Measurements from ENCODE around the gene HRH2. TPM values are rescaled to one million over a fixed set of nuclear protein-coding genes. Genes with fewer than 3 reads are reported as not detected.
"Not testable (repeated sequence)": the region's sequence is repeated elsewhere in the genome, so short reads cannot be mapped to it uniquely, and the experiment has no call there.

HRH2 gene
- total RNA-seq, 1 donor from 2014 or later, result 1.2 TPM

- DNase-seq (ENCODE audit: low spot score, unreplicated experiment), result no peak
- Mint-ChIP-seq H3K36me3 (ENCODE audit: insufficient read depth) (no peaks in the 10 kb centered on the region), H3K4me1 (ENCODE audit: low read depth) (no peaks in the 10 kb centered on the region), H3K27ac (no peak overlapping the region), H3K27me3 (peaks cover 16% of the 10 kb centered on the region), H3K9me3 (ENCODE audit: low read depth) (no peaks in the 10 kb centered on the region), H3K4me3 (ENCODE audit: low read depth) (no peak overlapping the region)
- TF ChIP-seq, protein P1, sequence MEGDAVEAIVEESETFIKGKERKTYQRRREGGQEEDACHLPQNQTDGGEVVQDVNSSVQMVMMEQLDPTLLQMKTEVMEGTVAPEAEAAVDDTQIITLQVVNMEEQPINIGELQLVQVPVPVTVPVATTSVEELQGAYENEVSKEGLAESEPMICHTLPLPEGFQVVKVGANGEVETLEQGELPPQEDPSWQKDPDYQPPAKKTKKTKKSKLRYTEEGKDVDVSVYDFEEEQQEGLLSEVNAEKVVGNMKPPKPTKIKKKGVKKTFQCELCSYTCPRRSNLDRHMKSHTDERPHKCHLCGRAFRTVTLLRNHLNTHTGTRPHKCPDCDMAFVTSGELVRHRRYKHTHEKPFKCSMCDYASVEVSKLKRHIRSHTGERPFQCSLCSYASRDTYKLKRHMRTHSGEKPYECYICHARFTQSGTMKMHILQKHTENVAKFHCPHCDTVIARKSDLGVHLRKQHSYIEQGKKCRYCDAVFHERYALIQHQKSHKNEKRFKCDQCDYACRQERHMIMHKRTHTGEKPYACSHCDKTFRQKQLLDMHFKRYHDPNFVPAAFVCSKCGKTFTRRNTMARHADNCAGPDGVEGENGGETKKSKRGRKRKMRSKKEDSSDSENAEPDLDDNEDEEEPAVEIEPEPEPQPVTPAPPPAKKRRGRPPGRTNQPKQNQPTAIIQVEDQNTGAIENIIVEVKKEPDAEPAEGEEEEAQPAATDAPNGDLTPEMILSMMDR (IDR thresholded peaks at IDR 0.05; ENCODE audit: unreplicated experiment), result no peak
Measured at GRCh38 chr5:175614861-175615260, 43.0 kb upstream of the HRH2 start.

DNA sequence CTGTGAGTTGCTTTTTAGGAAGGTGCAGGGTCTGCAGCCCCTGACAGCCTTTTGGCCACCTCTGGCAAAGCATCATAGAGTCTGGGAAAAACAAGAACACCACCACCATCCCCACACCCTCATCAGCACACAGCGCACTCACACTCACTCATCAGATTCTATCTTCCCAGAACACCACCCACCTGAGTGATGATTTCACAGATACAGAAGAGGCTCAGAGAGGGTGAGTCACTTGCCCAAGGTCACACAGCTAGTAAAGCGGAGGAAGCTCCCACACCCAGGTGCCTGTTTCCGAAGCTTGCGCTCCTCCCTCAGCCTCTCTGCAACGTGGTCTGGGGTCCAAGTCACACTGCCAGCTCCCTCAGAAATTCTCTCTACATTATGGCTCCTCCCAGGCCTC, 41.8 kb upstream of the HRH2 start:
- Mint-ChIP-seq H3K4me1 (ENCODE audit: low read depth) (no peaks in the 10 kb centered on the region), H3K27ac (no peak overlapping the region), H3K4me3 (ENCODE audit: low read depth) (no peak overlapping the region), H3K27me3 (peaks cover 11% of the 10 kb centered on the region), H3K36me3 (ENCODE audit: insufficient read depth) (no peaks in the 10 kb centered on the region), H3K9me3 (ENCODE audit: low read depth) (no peaks in the 10 kb centered on the region)
- TF ChIP-seq, protein P1 (IDR thresholded peaks at IDR 0.05; ENCODE audit: unreplicated experiment), result no peak
- no peak for DNase-seq (ENCODE audit: low spot score, unreplicated experiment)

DNA sequence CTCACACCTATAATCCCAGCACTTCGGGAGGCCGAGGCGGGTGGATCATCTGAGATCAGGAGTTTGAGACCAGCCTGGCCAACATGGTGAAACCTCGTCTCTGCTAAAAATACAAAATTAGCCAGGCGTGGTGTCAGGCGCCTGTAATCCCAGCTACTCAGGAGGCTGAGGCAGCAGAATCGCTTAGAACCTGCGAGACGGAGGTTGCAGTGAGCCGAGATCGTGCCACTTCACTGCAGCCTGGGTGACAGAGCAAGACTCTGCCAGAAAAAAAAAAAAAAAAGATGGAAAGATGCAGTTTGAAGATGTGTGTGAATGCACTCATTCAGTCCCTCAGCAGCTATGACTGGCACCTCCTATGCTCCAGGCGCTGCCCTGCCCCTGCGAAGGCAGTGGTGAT, 41.3 kb upstream of the HRH2 start:
- not testable (repeated sequence) for H3K9me3 Mint-ChIP-seq (ENCODE audit: low read depth); H3K4me1 Mint-ChIP-seq (ENCODE audit: low read depth); H3K27me3 Mint-ChIP-seq; DNase-seq (ENCODE audit: low spot score, unreplicated experiment); H3K27ac Mint-ChIP-seq; H3K4me3 Mint-ChIP-seq (ENCODE audit: low read depth); H3K36me3 Mint-ChIP-seq (ENCODE audit: insufficient read depth)

DNA sequence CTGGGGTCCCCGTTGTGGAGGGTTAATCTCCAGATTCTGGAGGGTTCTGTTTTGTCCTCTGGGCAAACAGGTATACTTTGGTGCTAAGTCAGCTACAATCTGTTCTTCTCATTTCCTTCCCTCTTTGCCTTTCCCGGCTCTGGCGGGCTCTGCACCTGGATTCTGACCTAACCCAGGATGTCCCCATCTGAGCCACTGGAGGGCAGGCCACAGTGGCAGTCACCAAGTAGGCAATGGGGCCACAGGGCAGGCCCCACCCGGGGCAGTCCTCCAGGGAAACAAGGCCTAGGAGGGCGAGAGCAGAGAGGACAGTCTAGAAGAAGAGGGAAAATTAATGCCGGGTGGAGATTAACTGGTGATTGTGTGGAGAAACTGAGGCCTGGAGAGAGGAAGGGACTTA, 40.4 kb upstream of the HRH2 start:
- no peak for DNase-seq (ENCODE audit: low spot score, unreplicated experiment)

GRCh38 chr5:175620527-175620926, 37.3 kb upstream of the HRH2 start:
- Mint-ChIP-seq H3K9me3 (ENCODE audit: low read depth) (no peaks in the 10 kb centered on the region), H3K27me3 (peaks cover 2% of the 10 kb centered on the region), H3K4me1 (ENCODE audit: low read depth) (no peaks in the 10 kb centered on the region), H3K4me3 (ENCODE audit: low read depth) (no peak overlapping the region), H3K36me3 (ENCODE audit: insufficient read depth) (no peaks in the 10 kb centered on the region), H3K27ac (no peak overlapping the region)
- DNase-seq (ENCODE audit: low spot score, unreplicated experiment), result no peak
- TF ChIP-seq, protein P1 (IDR thresholded peaks at IDR 0.05; ENCODE audit: unreplicated experiment), result no peak

More for the DNA sequence above, 40.4 kb upstream of the HRH2 start:
- TF ChIP-seq, protein P1 (IDR thresholded peaks at IDR 0.05; ENCODE audit: unreplicated experiment), result peak; percentile 25
- H3K4me3 Mint-ChIP-seq (ENCODE audit: low read depth), result no peak overlapping the region
- H3K27me3 Mint-ChIP-seq, result peaks cover 6% of the 10 kb centered on the region
- no peak overlapping the region for H3K27ac Mint-ChIP-seq
- no peaks in the 10 kb centered on the region for H3K36me3 Mint-ChIP-seq (ENCODE audit: insufficient read depth)
- no peaks in the 10 kb centered on the region for H3K4me1 Mint-ChIP-seq (ENCODE audit: low read depth)
- no peaks in the 10 kb centered on the region for H3K9me3 Mint-ChIP-seq (ENCODE audit: low read depth)

DNA sequence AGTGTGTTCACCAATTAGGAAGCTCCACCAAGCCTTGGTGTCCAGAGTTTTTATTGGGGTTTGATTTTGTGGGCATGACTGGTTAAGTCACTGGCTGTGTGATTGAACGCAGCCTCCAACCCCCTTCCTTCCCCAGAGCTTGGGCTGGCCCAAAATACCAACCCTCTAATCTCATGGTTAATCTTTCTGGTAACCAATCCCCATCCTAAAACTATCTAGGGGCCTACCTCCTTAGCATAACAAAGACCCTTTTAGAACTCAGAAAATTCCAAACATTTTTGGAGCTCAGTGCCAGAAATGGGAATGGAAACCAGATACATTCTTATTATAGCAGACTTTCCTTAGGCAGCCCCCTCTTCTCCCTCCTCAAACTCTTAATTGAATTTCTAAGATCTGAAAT, 35.9 kb upstream of the HRH2 start:
- no peaks in the 10 kb centered on the region for H3K9me3 Mint-ChIP-seq (ENCODE audit: low read depth)
- H3K27ac Mint-ChIP-seq, result no peak overlapping the region
- no peaks in the 10 kb centered on the region for H3K36me3 Mint-ChIP-seq (ENCODE audit: insufficient read depth)
- H3K4me1 Mint-ChIP-seq (ENCODE audit: low read depth), result no peaks in the 10 kb centered on the region
- no peak for DNase-seq (ENCODE audit: low spot score, unreplicated experiment)
- H3K4me3 Mint-ChIP-seq (ENCODE audit: low read depth), result no peak overlapping the region
- TF ChIP-seq, protein P1 (IDR thresholded peaks at IDR 0.05; ENCODE audit: unreplicated experiment), result no peak
- peaks cover 2% of the 10 kb centered on the region for H3K27me3 Mint-ChIP-seq

All from progenitor cell of endocrine pancreas (in vitro differentiated cells).